ENCODE measurements around the gene TFF3. TPM values are rescaled to one million over a fixed set of nuclear protein-coding genes. Genes with fewer than 3 reads are reported as not detected.

TFF3 gene
- total RNA-seq, 1 experiment from 2014 or later = 2.1 TPM

DNA sequence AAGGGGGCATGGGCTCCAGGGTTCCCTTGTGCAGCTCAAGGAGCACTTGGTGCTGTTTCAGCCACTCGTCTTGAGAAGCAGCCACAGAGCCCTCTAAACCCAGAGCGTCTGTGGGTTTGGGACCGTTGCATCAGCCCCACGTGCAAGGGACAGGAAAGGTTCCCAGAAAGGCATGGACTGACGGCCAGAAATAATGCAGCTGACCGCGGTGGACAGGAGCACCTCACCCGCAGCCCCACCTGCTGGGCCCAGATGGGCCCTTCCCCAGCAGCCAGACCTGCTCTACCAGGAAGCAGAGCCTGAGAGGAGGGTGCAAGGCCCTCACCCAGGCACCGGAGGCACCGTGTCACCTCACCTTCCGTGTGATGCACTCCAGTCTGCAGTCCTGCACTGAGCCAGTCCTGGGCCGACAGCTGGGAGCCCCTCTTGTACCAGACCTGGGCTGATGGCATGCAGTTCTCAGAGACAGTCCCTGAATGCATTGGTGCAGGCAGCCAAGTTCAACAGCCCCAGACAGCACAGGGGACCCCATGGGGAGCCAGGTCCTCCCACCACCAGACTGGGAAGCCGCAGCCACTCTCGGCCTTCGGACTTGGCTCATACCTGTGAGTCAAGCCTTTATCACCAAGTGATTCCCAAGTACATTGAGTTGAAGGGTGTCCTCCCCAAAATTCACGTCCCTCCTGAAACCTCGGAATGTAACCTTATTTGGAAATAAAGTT is 4.8 kb upstream of the TFF3 start:
- Histone ChIP-seq H3K4me3 (ENCODE audit: insufficient read depth, low read depth, low read length) (no peak overlapping the region), H3K36me3 (replicated peaks; ENCODE audit: control insufficient read depth, insufficient read depth, low read length) (no peaks in the 10 kb centered on the region), H3K27me3 (ENCODE audit: control insufficient read depth, insufficient read depth, low read length) (no peaks in the 10 kb centered on the region)
- peak; percentile 46 for DNase-seq

DNA sequence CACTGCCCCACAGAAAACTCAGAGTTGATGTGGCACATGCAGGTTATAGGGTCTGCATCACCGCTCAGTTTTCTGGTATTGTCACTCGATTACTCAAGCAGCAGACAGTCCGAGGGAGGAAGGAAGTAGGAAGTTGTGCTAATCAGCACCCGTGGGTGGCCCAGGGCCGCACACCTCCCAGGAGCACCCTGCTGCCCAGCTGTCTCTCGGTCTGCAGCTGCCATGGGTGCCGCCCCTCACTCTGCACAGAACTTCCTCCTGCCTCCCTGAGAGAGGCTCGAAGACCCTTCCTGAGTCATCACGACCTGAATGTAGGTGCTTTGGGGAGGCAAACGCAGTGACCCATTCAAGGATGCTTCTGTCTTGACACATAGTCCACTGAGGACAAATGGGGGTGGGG is 4.2 kb upstream of the TFF3 start:
- DNase-seq = peak; percentile 13
- Histone ChIP-seq H3K27me3 (ENCODE audit: control insufficient read depth, insufficient read depth, low read length) (no peaks in the 10 kb centered on the region), H3K4me3 (ENCODE audit: insufficient read depth, low read depth, low read length) (no peak overlapping the region), H3K36me3 (replicated peaks; ENCODE audit: control insufficient read depth, insufficient read depth, low read length) (no peaks in the 10 kb centered on the region)

DNA sequence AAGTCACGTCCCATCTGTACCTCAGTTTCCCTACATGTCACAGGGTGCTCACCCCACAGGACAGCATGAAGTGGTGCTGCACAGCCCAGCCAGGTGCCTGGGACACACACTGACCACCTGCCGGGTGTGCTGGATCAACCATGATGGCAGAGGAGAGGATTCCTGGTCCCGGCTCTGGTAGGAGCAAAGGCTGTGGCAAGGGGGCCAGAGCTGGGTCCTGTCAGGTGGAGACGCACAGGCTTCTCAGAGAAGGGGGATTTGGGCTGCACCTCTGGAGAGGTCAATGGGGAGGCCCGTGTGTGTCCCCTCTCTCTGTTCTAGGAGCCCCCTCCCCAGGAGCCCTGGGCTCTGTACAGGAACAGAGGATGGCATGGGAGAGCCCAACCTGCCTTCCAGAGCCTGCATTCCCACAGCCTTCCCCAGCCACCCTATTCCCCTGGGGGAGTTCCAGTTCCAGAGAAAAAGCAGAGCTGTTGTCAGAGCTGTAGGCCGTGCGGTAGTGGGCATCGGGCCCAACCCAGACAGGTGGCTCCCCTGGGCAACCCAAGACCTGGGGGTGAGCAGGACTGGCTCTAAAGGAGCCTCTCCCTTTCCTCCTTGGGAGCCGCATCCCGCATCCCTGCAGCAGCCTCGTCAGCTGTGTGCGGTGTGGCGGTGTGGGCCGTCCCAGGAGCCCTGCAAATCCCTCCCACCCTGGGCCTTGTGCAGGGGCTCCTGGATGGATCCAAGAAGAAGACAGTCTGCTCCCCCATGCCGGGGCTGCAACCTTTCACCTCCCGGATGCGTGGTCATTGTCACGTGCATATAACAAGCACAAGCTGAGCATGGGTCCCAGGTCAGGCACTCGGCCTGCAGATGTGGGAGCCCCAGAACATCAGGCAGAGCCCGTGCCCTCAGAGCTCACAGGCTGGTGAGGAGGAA is 2.9 kb upstream of the TFF3 start:
- peak; percentile 48 for DNase-seq

GRCh38 chr21:42317341-42317741 is 2.1 kb upstream of the TFF3 start:
- peak; percentile 56 for DNase-seq
- Histone ChIP-seq H3K36me3 (replicated peaks; ENCODE audit: control insufficient read depth, insufficient read depth, low read length) (no peaks in the 10 kb centered on the region), H3K4me3 (ENCODE audit: insufficient read depth, low read depth, low read length) (no peak overlapping the region), H3K27me3 (ENCODE audit: control insufficient read depth, insufficient read depth, low read length) (no peaks in the 10 kb centered on the region)

More for the DNA sequence above, 2.9 kb upstream of the TFF3 start:
- H3K4me3 ChIP-seq (ENCODE audit: insufficient read depth, low read depth, low read length) = no peak overlapping the region
- H3K36me3 ChIP-seq (replicated peaks; ENCODE audit: control insufficient read depth, insufficient read depth, low read length) = no peaks in the 10 kb centered on the region
- no peaks in the 10 kb centered on the region for H3K27me3 ChIP-seq (ENCODE audit: control insufficient read depth, insufficient read depth, low read length)

- Histone ChIP-seq H3K27me3 (ENCODE audit: control insufficient read depth, insufficient read depth, low read length) (no peaks in the 10 kb centered on the region; the same call in 1 of the 2 replicates), H3K36me3 (replicated peaks; ENCODE audit: control insufficient read depth, insufficient read depth, low read length) (no peaks in the 10 kb centered on the region), H3K4me3 (ENCODE audit: insufficient read depth, low read depth, low read length) (no peak overlapping the region)
- peak; percentile 21 for DNase-seq
These were observed 1.7 kb upstream of the TFF3 start for GRCh38 chr21:42316891-42317290.

DNA sequence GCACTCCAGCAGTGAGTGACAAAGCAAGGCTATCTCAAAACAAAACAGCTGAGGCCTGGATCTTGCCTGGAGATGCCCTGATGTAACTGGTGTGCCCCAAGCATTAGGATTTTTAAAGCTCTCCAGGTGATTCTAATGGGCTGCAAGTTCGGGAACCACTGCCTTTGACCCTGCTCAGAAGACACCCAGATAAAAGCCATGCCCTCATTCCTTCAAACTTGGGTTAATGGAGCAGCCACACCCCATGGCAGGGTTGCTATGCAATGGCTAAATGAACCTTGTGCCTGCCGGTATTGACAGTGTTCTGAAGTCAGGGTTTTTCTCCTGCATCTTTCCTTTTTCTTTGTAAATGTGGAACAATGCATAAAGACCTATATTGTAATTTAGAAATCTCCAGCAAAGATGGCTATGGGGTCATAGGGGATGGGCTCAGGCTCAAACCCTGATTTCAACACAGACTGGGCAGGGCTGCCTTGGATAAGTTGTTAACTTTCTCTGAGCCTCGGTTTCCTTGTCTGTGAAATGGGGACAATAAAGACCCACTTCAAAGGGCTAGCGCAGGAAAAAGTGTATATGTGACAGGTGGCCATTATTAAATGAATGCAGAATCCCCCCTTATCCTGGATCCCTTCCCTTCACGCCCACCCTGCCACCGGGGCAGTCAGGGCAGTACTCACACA is 453 bp downstream of the TFF3 start:
- Histone ChIP-seq H3K36me3 (replicated peaks; ENCODE audit: control insufficient read depth, insufficient read depth, low read length) (no peaks in the 10 kb centered on the region), H3K4me3 (ENCODE audit: insufficient read depth, low read depth, low read length) (no peak overlapping the region), H3K27me3 (ENCODE audit: control insufficient read depth, insufficient read depth, low read length) (peaks cover 2% of the 10 kb centered on the region)
- DNase-seq = peak; percentile 10

DNA sequence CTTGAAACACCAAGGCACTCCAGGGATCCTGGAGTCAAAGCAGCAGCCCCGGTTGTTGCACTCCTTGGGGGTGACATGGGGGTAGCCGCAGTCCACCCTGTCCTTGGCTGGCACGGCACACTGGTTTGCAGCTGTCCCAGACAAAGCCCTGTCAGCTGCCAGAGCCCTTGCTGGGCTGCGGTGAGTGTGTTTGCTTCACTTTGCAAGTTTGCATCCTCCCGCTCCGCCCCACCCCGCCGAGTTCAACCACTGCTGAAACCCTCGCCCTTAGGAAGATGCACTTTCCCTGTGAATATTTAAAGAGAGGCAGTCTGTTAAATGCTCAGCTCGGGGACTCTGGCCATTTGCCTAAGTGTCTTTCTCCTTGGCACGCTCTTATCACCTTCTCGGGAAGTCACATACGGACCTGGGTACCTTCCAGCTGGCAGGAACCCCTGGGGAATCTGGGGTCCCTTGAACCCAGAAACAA is 1.7 kb downstream of the TFF3 start:
- Histone ChIP-seq H3K36me3 (replicated peaks; ENCODE audit: control insufficient read depth, insufficient read depth, low read length) (no peaks in the 10 kb centered on the region), H3K4me3 (ENCODE audit: insufficient read depth, low read depth, low read length) (no peak overlapping the region), H3K27me3 (ENCODE audit: control insufficient read depth, insufficient read depth, low read length) (peaks cover 2% of the 10 kb centered on the region)
- peak; percentile 78 for DNase-seq

- no peaks in the 10 kb centered on the region for H3K36me3 ChIP-seq (replicated peaks; ENCODE audit: control insufficient read depth, insufficient read depth, low read length)
- peaks cover 2% of the 10 kb centered on the region for H3K27me3 ChIP-seq (ENCODE audit: control insufficient read depth, insufficient read depth, low read length)
- no peak overlapping the region for H3K4me3 ChIP-seq (ENCODE audit: insufficient read depth, low read depth, low read length)
- peak; percentile 51 for DNase-seq
These were observed 2.5 kb downstream of the TFF3 start for GRCh38 chr21:42312626-42313104.

DNA sequence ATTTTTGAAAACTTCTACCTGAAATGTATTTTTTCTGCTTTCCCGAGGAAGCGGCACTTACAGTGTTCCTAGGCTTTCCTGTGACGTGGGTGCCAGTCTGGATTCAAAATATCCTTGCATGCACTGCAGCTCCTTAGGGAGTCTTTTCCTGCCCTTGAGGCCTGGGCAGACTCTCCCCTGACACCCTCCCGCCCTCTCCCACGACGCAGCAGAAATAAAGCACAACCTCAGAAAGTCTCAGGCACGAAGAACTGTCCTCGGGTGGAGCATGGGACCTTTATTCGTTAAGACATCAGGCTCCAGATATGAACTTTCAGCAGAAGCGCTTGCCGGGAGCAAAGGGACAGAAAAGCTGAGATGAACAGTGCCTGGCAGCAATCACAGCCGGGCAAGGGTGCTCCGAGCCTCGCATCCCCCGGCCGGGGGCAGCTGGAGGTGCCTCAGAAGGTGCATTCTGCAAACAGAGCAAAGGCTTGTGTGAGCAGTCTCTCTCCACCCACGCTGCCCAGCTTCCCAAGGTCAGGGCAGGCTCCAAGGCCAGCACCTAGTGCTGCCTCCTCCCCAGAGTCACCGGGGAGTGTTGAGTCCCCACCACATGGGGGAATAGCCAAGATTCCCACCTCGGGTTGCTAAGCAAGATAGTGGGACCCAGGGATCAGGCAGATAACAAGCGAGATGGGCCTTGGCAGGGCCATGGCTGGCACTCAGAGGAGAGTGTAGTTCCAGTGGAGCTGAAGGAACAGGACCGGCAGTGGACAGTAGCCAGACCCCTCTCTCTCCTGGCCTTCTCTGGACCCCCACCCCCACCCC is 3.2 kb downstream of the TFF3 start:
- Histone ChIP-seq H3K4me3 (ENCODE audit: insufficient read depth, low read depth, low read length) (no peak overlapping the region), H3K36me3 (replicated peaks; ENCODE audit: control insufficient read depth, insufficient read depth, low read length) (no peaks in the 10 kb centered on the region), H3K27me3 (ENCODE audit: control insufficient read depth, insufficient read depth, low read length) (peaks cover 2% of the 10 kb centered on the region)
- DNase-seq = peak; percentile 42

GRCh38 chr21:42311160-42311559 is 4.0 kb downstream of the TFF3 start:
- H3K36me3 ChIP-seq (replicated peaks; ENCODE audit: control insufficient read depth, insufficient read depth, low read length) = no peaks in the 10 kb centered on the region
- no peak overlapping the region for H3K4me3 ChIP-seq (ENCODE audit: insufficient read depth, low read depth, low read length)
- DNase-seq = peak; percentile 30
- H3K27me3 ChIP-seq (ENCODE audit: control insufficient read depth, insufficient read depth, low read length) = peaks cover 2% of the 10 kb centered on the region

DNA sequence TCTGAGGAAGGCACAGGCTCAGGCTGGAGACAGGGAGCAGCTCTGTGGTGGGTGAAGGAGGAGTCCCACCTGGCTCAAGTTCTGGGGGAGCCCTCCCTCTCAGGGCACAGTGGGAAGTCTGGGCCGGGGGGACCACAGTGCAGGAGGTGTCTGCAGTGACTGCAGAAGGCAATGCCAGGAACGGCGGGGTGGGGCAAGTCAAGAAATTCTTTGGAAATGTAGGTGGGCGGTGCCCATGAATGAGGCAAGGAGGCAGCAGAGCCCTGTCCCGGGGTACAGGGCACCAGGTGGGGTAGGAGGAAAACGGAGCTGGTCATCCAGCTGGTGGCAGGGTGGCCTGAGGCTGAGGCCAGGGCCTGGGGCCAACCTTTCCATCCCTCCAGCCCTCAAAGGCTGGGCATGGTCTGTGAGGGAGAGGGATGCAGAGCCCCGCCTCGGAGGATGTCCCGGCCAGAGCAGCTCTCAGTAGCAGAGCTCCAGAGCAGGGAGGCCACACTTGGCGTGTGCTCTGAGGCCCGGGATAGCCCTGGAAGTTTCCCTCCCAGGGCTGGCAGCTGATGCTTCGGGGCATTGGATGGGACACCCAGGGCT is 4.7 kb downstream of the TFF3 start:
- Histone ChIP-seq H3K4me3 (ENCODE audit: insufficient read depth, low read depth, low read length) (no peak overlapping the region), H3K27me3 (ENCODE audit: control insufficient read depth, insufficient read depth, low read length) (peaks cover 2% of the 10 kb centered on the region), H3K36me3 (replicated peaks; ENCODE audit: control insufficient read depth, insufficient read depth, low read length) (no peaks in the 10 kb centered on the region)
- peak; percentile 43 for DNase-seq

- Histone ChIP-seq H3K4me3 (ENCODE audit: insufficient read depth, low read depth, low read length) (peak overlapping the region; percentile 17), H3K36me3 (replicated peaks; ENCODE audit: control insufficient read depth, insufficient read depth, low read length) (no peaks in the 10 kb centered on the region), H3K27me3 (ENCODE audit: control insufficient read depth, insufficient read depth, low read length) (peaks cover 2% of the 10 kb centered on the region)
- peak; percentile 93 for DNase-seq
These were observed 5.4 kb downstream of the TFF3 start for GRCh38 chr21:42309753-42310213.

DNA sequence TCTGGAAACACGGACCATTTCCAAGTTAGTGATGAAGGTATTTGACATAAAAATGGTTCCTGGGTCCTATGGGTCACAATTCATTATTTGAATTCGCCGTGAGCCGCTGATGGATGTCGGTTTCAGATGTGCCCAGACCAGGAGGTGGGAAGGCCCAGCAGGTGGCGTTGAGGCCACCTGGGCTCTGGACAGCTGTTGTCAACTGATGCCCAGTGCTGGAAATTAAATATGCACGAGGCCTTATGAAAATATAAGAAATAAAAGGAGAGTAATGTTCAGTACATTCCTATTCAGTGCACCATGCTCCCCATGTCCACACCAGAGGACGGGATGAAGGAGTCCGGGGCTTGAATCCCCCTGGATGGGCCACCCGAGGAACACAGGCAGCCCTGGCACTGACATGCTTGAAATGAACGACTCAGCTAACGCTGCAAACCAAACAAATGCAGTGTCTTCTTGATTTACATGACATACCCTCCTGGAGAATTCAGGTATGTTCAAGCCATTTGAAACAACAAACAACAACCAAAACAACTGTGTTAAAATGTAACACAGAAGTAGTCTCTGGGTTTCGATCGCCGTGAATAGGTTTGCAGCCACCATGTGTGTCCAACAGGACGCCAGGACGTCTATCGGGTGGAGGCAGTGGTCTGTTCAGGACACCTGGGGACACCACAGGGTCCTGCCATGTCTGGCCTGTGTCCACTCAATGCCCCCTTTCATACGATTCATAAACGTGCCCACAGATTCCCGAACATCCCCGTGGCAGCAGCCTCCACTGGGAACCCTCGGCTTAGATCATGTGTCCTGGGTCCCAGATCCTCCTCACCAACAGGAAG is 6.1 kb downstream of the TFF3 start:
- H3K4me3 ChIP-seq (ENCODE audit: insufficient read depth, low read depth, low read length) = no peak overlapping the region
- H3K36me3 ChIP-seq (replicated peaks; ENCODE audit: control insufficient read depth, insufficient read depth, low read length) = no peaks in the 10 kb centered on the region
- peak; percentile 31 for DNase-seq
- H3K27me3 ChIP-seq (ENCODE audit: control insufficient read depth, insufficient read depth, low read length) = peaks cover 2% of the 10 kb centered on the region
